CD8-positive, alpha-beta memory T cell (primary cell): ENCODE data around the gene TRAM2. TPM values are rescaled to one million over a fixed set of nuclear protein-coding genes. Genes with fewer than 3 reads are reported as not detected.

Source experiments
- CTCF ChIA-PET: fragments of 350-600 bp; sonication (Branson Sonifier 250); formaldehyde crosslinking; loops from one replicate; lab custom pipeline; 2021; ENCODE audit warnings: antibody characterized with exemption; lab: Charles Lee
- POLR2A ChIA-PET: fragments of 350-600 bp; sonication (Branson Sonifier 250); formaldehyde crosslinking; loops from one replicate; lab custom pipeline; 2021; ENCODE audit warnings: antibody characterized with exemption; lab: Charles Lee
- DNase-seq, 5 donors: peaks; one replicate each; pipeline versions ENCODE4 v3.0.0 to v3.0.0-alpha.2; 2020 to 2022; ENCODE audit warnings: mixed read lengths in 1 of 5
- H3K27ac ChIP-seq: one replicate; pipeline ENCODE4 v1.7.0; 2013; ENCODE audit warnings: low read depth, mild to moderate bottlenecking, low read length, moderate library complexity
- H3K27me3 ChIP-seq: 2 replicates; pipeline ENCODE4 v1.7.0; 2013; ENCODE audit warnings: low read length, mild to moderate bottlenecking; ENCODE audit not compliant: insufficient read depth, poor library complexity, severe bottlenecking
- H3K36me3 ChIP-seq: 2 replicates; pipeline ENCODE4 v1.7.0; 2013; ENCODE audit warnings: mild to moderate bottlenecking, low read length, moderate library complexity; ENCODE audit not compliant: insufficient read depth
- H3K4me1 ChIP-seq: 2 replicates; pipeline ENCODE4 v1.7.0; 2013; ENCODE audit warnings: mild to moderate bottlenecking, low read length, moderate library complexity; ENCODE audit not compliant: insufficient read depth
- H3K4me3 ChIP-seq: 2 replicates; pipeline ENCODE4 v1.7.0; 2013; ENCODE audit warnings: mild to moderate bottlenecking, low read length
- H3K9me3 ChIP-seq: 2 replicates; pipeline ENCODE4 v1.7.0; 2013; ENCODE audit warnings: mild to moderate bottlenecking, low read length
- H3K27ac Mint-ChIP-seq, 8 donors: one replicate each; pipeline ENCODE4 v1.8.0; 2020 to 2021; ENCODE audit warnings: mixed read lengths in 8 of 8, mild to moderate bottlenecking in 6 of 8, inconsistent platforms in 3 of 8, moderate library complexity in 3 of 8
- H3K27me3 Mint-ChIP-seq, 2 donors: one replicate each; pipeline ENCODE4 v1.8.0; 2020 to 2021; ENCODE audit warnings: mixed read lengths in 2 of 2, mild to moderate bottlenecking in 1 of 2, moderate library complexity in 1 of 2
- H3K36me3 Mint-ChIP-seq, 3 donors: one replicate each; pipeline ENCODE4 v1.8.0; 2020 to 2021; ENCODE audit warnings: mixed read lengths in 3 of 3, inconsistent platforms in 1 of 3, mild to moderate bottlenecking in 1 of 3
- H3K4me1 Mint-ChIP-seq, 3 donors: one replicate each; pipeline ENCODE4 v1.8.0; 2020 to 2021; ENCODE audit warnings: mixed read lengths in 3 of 3, inconsistent platforms in 1 of 3, mild to moderate bottlenecking in 1 of 3
- H3K4me3 Mint-ChIP-seq, 7 donors: one replicate each; pipeline ENCODE4 v1.8.0; 2020 to 2021; ENCODE audit warnings: mixed read lengths in 7 of 7, mild to moderate bottlenecking in 6 of 7, moderate library complexity in 4 of 7, inconsistent platforms in 2 of 7
- H3K9me3 Mint-ChIP-seq, 5 donors: one replicate each; pipeline ENCODE4 v1.8.0; 2020 to 2022; ENCODE audit warnings: mixed read lengths in 5 of 5, mild to moderate bottlenecking in 3 of 5, moderate library complexity in 2 of 5, inconsistent platforms in 1 of 5
- polyA plus RNA-seq: library from polyadenylated mRNA; unstranded; fragments of 300-500 nt; fragmentation: Illumina TruSeq; gene quantifications from one replicate; pipeline ENCODE4 v1.2.3, GENCODE V29; 2021
- total RNA-seq, 2 experiments: library from RNA; stranded (reverse); gene quantifications; one replicate each; pipeline ENCODE4 v1.2.3, GENCODE V29; 2021

The TRAM2 gene
- total and polyA plus RNA-seq, 3 experiments from 2014 or later = 3.7 to 5.0 (median 4.1) TPM

- no peaks in the 10 kb centered on the region for H3K9me3 ChIP-seq
- Mint-ChIP-seq H3K36me3 (peaks cover 0 to 17% (median 9%) of the 10 kb centered on the region in 3 donors), H3K27ac (peak overlapping the region in 6 of 8 donors; percentile 10 to 75 (median 62)), H3K4me3 (peak overlapping the region in 6 of 7 donors; percentile 48 to 74 (median 66)), H3K9me3 (no peaks in the 10 kb centered on the region), H3K4me1 (peaks cover 43 to 60% (median 51%) of the 10 kb centered on the region in 3 donors), H3K27me3 (peaks cover 0 to 4% of the 10 kb centered on the region in 2 donors)
- ChIA-PET CTCF (interaction anchor here (0.7 to 1.4 kb wide), 6 partner anchors 8 to 62 kb away, joined by 3 to 4 read pairs (median 3); no protein-coding TSS in a partner anchor), POLR2A (interaction anchor here (1.1 kb wide), 1 partner anchor 39 kb away, joined by 3 read pairs; no protein-coding TSS in a partner anchor)
- H3K27ac ChIP-seq = no peak overlapping the region
- DNase-seq = peak in 2 of 5 donors; percentile 15 to 23
- peaks cover 33% of the 10 kb centered on the region for H3K4me1 ChIP-seq
- no peaks in the 10 kb centered on the region for H3K36me3 ChIP-seq
- H3K4me3 ChIP-seq = no peak overlapping the region
- no peaks in the 10 kb centered on the region for H3K27me3 ChIP-seq
Measured at GRCh38 chr6:52535711-52536423, 41.0 kb downstream of the TRAM2 start.

GRCh38 chr6:52534966-52535390 is 41.9 kb downstream of the TRAM2 start:
- peak in 1 of 5 donors; percentile 2 for DNase-seq
- CTCF ChIA-PET = interaction anchor here (0.9 to 1.4 kb wide), 4 partner anchors 9 to 63 kb away, joined by 3 to 4 read pairs (median 3); no protein-coding TSS in a partner anchor
- POLR2A ChIA-PET = interaction anchor here (1.1 kb wide), 1 partner anchor 40 kb away, joined by 3 read pairs; no protein-coding TSS in a partner anchor
- Mint-ChIP-seq H3K27me3 (peaks cover 0 to 4% of the 10 kb centered on the region in 2 donors), H3K4me1 (peaks cover 43 to 55% (median 51%) of the 10 kb centered on the region in 3 donors), H3K4me3 (peak overlapping the region in 5 of 7 donors; percentile 20 to 84 (median 61)), H3K9me3 (no peaks in the 10 kb centered on the region), H3K27ac (peak overlapping the region in 6 of 8 donors; percentile 11 to 80 (median 28)), H3K36me3 (peaks cover 0 to 20% (median 7%) of the 10 kb centered on the region in 3 donors)
- H3K9me3 ChIP-seq = no peaks in the 10 kb centered on the region
- H3K27ac ChIP-seq = no peak overlapping the region
- H3K27me3 ChIP-seq = no peaks in the 10 kb centered on the region
- no peaks in the 10 kb centered on the region for H3K36me3 ChIP-seq
- peaks cover 33% of the 10 kb centered on the region for H3K4me1 ChIP-seq
- no peak overlapping the region for H3K4me3 ChIP-seq

- ChIA-PET POLR2A (no interaction called here), CTCF (interaction anchor here (0.9 to 1.4 kb wide), 4 partner anchors 9 to 64 kb away, joined by 3 to 4 read pairs (median 3); no protein-coding TSS in a partner anchor)
- H3K27me3 ChIP-seq = no peaks in the 10 kb centered on the region
- peaks cover 0 to 20% (median 5%) of the 10 kb centered on the region in 3 donors for H3K36me3 Mint-ChIP-seq
- H3K27me3 Mint-ChIP-seq = peaks cover 0 to 4% of the 10 kb centered on the region in 2 donors
- no peaks in the 10 kb centered on the region for H3K36me3 ChIP-seq
- peaks cover 40 to 48% (median 48%) of the 10 kb centered on the region in 3 donors for H3K4me1 Mint-ChIP-seq
- no peaks in the 10 kb centered on the region for H3K9me3 Mint-ChIP-seq
- no peak overlapping the region for H3K4me3 ChIP-seq
- H3K4me3 Mint-ChIP-seq = peak overlapping the region in 1 of 7 donors; percentile 38
- no peaks in the 10 kb centered on the region for H3K9me3 ChIP-seq
- no peak for DNase-seq
- H3K4me1 ChIP-seq = peaks cover 33% of the 10 kb centered on the region
- peak overlapping the region in 2 of 8 donors; percentile 17 to 76 for H3K27ac Mint-ChIP-seq
- no peak overlapping the region for H3K27ac ChIP-seq
Measured at GRCh38 chr6:52534363-52534762, 42.5 kb downstream of the TRAM2 start.

GRCh38 chr6:52533491-52533890 is 43.4 kb downstream of the TRAM2 start:
- no peak for DNase-seq
- peaks cover 0 to 4% of the 10 kb centered on the region in 2 donors for H3K27me3 Mint-ChIP-seq

GRCh38 chr6:52532457-52532856 is 44.4 kb downstream of the TRAM2 start:
- H3K27me3 ChIP-seq = no peaks in the 10 kb centered on the region
- POLR2A ChIA-PET = no interaction called here
- H3K4me3 ChIP-seq = no peak overlapping the region
- no peaks in the 10 kb centered on the region for H3K9me3 Mint-ChIP-seq
- CTCF ChIA-PET = no interaction called here
- H3K9me3 ChIP-seq = no peaks in the 10 kb centered on the region
- peaks cover 0 to 23% (median 5%) of the 10 kb centered on the region in 3 donors for H3K36me3 Mint-ChIP-seq
- DNase-seq = no peak
- no peak overlapping the region for H3K27ac ChIP-seq
- no peak overlapping the region for H3K27ac Mint-ChIP-seq
- H3K4me1 ChIP-seq = peaks cover 21% of the 10 kb centered on the region
- H3K4me1 Mint-ChIP-seq = peaks cover 27 to 30% (median 29%) of the 10 kb centered on the region in 3 donors
- H3K36me3 ChIP-seq = no peaks in the 10 kb centered on the region
- peaks cover 0 to 3% of the 10 kb centered on the region in 2 donors for H3K27me3 Mint-ChIP-seq
- no peak overlapping the region for H3K4me3 Mint-ChIP-seq

More at GRCh38 chr6:52533491-52533890, 43.4 kb downstream of the TRAM2 start:
- H3K27me3 ChIP-seq = no peaks in the 10 kb centered on the region
- H3K27ac Mint-ChIP-seq = no peak overlapping the region
- peaks cover 37 to 40% (median 40%) of the 10 kb centered on the region in 3 donors for H3K4me1 Mint-ChIP-seq
- H3K4me1 ChIP-seq = peaks cover 31% of the 10 kb centered on the region
- H3K4me3 ChIP-seq = no peak overlapping the region
- POLR2A ChIA-PET = no interaction called here
- no peaks in the 10 kb centered on the region for H3K36me3 ChIP-seq
- CTCF ChIA-PET = no interaction called here
- no peak overlapping the region for H3K4me3 Mint-ChIP-seq
- H3K36me3 Mint-ChIP-seq = peaks cover 0 to 23% (median 5%) of the 10 kb centered on the region in 3 donors
- no peaks in the 10 kb centered on the region for H3K9me3 Mint-ChIP-seq
- H3K27ac ChIP-seq = no peak overlapping the region
- H3K9me3 ChIP-seq = no peaks in the 10 kb centered on the region

- Histone ChIP-seq H3K36me3 (no peaks in the 10 kb centered on the region), H3K27ac (no peak overlapping the region), H3K27me3 (no peaks in the 10 kb centered on the region), H3K4me3 (no peak overlapping the region), H3K4me1 (peaks cover 14% of the 10 kb centered on the region), H3K9me3 (no peaks in the 10 kb centered on the region)
- ChIA-PET POLR2A (no interaction called here), CTCF (no interaction called here)
- Mint-ChIP-seq H3K27ac (peak overlapping the region in 3 of 8 donors; percentile 7 to 77 (median 29)), H3K4me1 (peaks cover 20 to 23% (median 23%) of the 10 kb centered on the region in 3 donors), H3K4me3 (no peak overlapping the region), H3K9me3 (no peaks in the 10 kb centered on the region), H3K36me3 (peaks cover 0 to 23% (median 5%) of the 10 kb centered on the region in 3 donors), H3K27me3 (peaks cover 0 to 3% of the 10 kb centered on the region in 2 donors)
- DNase-seq = no peak
Measured at GRCh38 chr6:52531834-52532233, 45.0 kb downstream of the TRAM2 start.

- H3K4me1 ChIP-seq = peaks cover 10% of the 10 kb centered on the region
- no peak overlapping the region for H3K27ac ChIP-seq
- Mint-ChIP-seq H3K9me3 (no peaks in the 10 kb centered on the region), H3K36me3 (peaks cover 0 to 23% (median 5%) of the 10 kb centered on the region in 3 donors), H3K27me3 (peaks cover 0 to 3% of the 10 kb centered on the region in 2 donors), H3K27ac (peak overlapping the region in 3 of 8 donors; percentile 7 to 77 (median 29)), H3K4me1 (peaks cover 16 to 19% (median 19%) of the 10 kb centered on the region in 3 donors), H3K4me3 (no peak overlapping the region)
- no peak for DNase-seq
- no peak overlapping the region for H3K4me3 ChIP-seq
- H3K27me3 ChIP-seq = no peaks in the 10 kb centered on the region
- H3K9me3 ChIP-seq = no peaks in the 10 kb centered on the region
- CTCF ChIA-PET = no interaction called here
- POLR2A ChIA-PET = no interaction called here
- H3K36me3 ChIP-seq = no peaks in the 10 kb centered on the region
Measured at GRCh38 chr6:52531396-52531795, 45.5 kb downstream of the TRAM2 start.

GRCh38 chr6:52530351-52530750 is 46.5 kb downstream of the TRAM2 start:
- H3K36me3 Mint-ChIP-seq = peaks cover 0 to 22% (median 5%) of the 10 kb centered on the region in 3 donors
- Histone ChIP-seq H3K36me3 (no peaks in the 10 kb centered on the region), H3K4me1 (no peaks in the 10 kb centered on the region), H3K27me3 (no peaks in the 10 kb centered on the region), H3K9me3 (no peaks in the 10 kb centered on the region), H3K4me3 (no peak overlapping the region), H3K27ac (no peak overlapping the region)
- no peak overlapping the region for H3K27ac Mint-ChIP-seq
- no peak overlapping the region for H3K4me3 Mint-ChIP-seq
- peaks cover 0 to 3% of the 10 kb centered on the region in 2 donors for H3K27me3 Mint-ChIP-seq
- DNase-seq = no peak
- H3K9me3 Mint-ChIP-seq = no peaks in the 10 kb centered on the region
- H3K4me1 Mint-ChIP-seq = peaks cover 8 to 12% (median 8%) of the 10 kb centered on the region in 3 donors
- ChIA-PET CTCF (no interaction called here), POLR2A (no interaction called here)
